HepG2 (cell line): Measurements from ENCODE around the gene ALPK3. TPM values are rescaled to one million over a fixed set of nuclear protein-coding genes. Genes with fewer than 3 reads are reported as not detected.
A peak's percentile ranks its signal among the peaks of the same experiment; 100 is the strongest.

ENCODE experiments used
- ARID4A ChIP-seq: sonication (generic); formaldehyde crosslinking; IDR thresholded peaks from 2 replicates; pipeline ENCODE4 v1.5.0; 2020; ENCODE audit warnings: mild to moderate bottlenecking, missing genetic modification reagents, borderline replicate concordance
- ASH2L ChIP-seq: fragments of 300-600, 200-600 bp; sonication (generic); IDR thresholded peaks from 2 replicates; pipeline ENCODE4 v1.7.0; 2017; ENCODE audit warnings: low read depth, mild to moderate bottlenecking, moderate library complexity, mixed read lengths, low read length; ENCODE audit not compliant: insufficient read length
- CBX2 ChIP-seq, 2 experiments: fragments of 200-600 bp in 1 of 2; sonication (generic); formaldehyde crosslinking in 1 of 2; IDR thresholded peaks; 2 replicates each; pipeline versions ENCODE4 v1.7.0 to v1.8.1; 2018 to 2022; ENCODE audit warnings: low read depth in 2 of 2, low read length in 1 of 2, mild to moderate bottlenecking in 1 of 2, missing genetic modification reagents in 1 of 2
- CREB1 ChIP-seq, 2 experiments: fragments of 450-650 bp in 1 of 2; IDR thresholded peaks; 2 replicates each; pipeline ENCODE4 v1.6.1; 2016 to 2017; ENCODE audit warnings: control low read depth in 1 of 2, mild to moderate bottlenecking in 1 of 2, missing compliant biosample characterization in 1 of 2, missing genetic modification characterization in 1 of 2
- DZIP1 ChIP-seq: sonication (generic); formaldehyde crosslinking; IDR thresholded peaks from 2 replicates; pipeline ENCODE4 v1.5.0; 2020; ENCODE audit warnings: mild to moderate bottlenecking, missing genetic modification reagents
- HIC2 ChIP-seq: sonication (generic); formaldehyde crosslinking; IDR thresholded peaks from 2 replicates; pipeline ENCODE4 v1.9.0; 2022; ENCODE audit warnings: low read depth, missing genetic modification reagents
- JUN ChIP-seq: sonication (generic); formaldehyde crosslinking; IDR thresholded peaks from 2 replicates; pipeline ENCODE4 v1.4.0; 2020; ENCODE audit warnings: mild to moderate bottlenecking, missing genetic modification reagents
- KMT2B ChIP-seq: IDR thresholded peaks from 2 replicates; pipeline ENCODE4 v1.6.1; 2016; ENCODE audit warnings: missing genetic modification reagents, missing compliant biosample characterization
- RAD21 ChIP-seq: fragments of 450-650 bp; formaldehyde crosslinking; IDR thresholded peaks from 2 replicates; pipeline ENCODE4 v1.5.0; 2020; ENCODE audit warnings: mild to moderate bottlenecking
- ZMAT5 ChIP-seq: sonication (generic); formaldehyde crosslinking; IDR thresholded peaks from 2 replicates; pipeline ENCODE4 v1.5.0; 2020; ENCODE audit warnings: mild to moderate bottlenecking, low read depth, missing genetic modification reagents, borderline replicate concordance
- ZNF296 ChIP-seq: sonication (generic); formaldehyde crosslinking; conservative IDR thresholded peaks from 2 replicates; pipeline ENCODE4 v1.5.0; 2020; ENCODE audit warnings: mild to moderate bottlenecking, missing genetic modification reagents
- ZNF441 ChIP-seq: sonication (generic); formaldehyde crosslinking; IDR thresholded peaks from 2 replicates; pipeline ENCODE4 v1.7.0; 2021; ENCODE audit warnings: missing genetic modification reagents, borderline replicate concordance
- ZNF710 ChIP-seq: sonication (generic); formaldehyde crosslinking; IDR thresholded peaks from 2 replicates; pipeline ENCODE4 v1.5.0; 2020; ENCODE audit warnings: mild to moderate bottlenecking, missing genetic modification reagents, borderline replicate concordance
- ZNF713 ChIP-seq: sonication (generic); formaldehyde crosslinking; IDR thresholded peaks from 2 replicates; pipeline ENCODE4 v1.4.0; 2020; ENCODE audit warnings: mild to moderate bottlenecking, missing genetic modification reagents
- polyA plus RNA-seq, 8 experiments: library from polyadenylated mRNA; depleted of rRNA in 3 of 8; stranded (reverse) in 7 of 8; unstranded in 1 of 8; fragments of >200 nt; fragmentation: Illumina TruSeq in 4 of 8; extraction: Trizol in 4 of 8; gene quantifications; 2 replicates each; pipeline versions ENCODE4 v1.2.1 to v1.2.3, GENCODE V29; 2011 to 2016; ENCODE audit warnings: low read depth in 4 of 8, missing spikeins in 1 of 8, mixed read lengths in 1 of 8; ENCODE audit not compliant: insufficient read depth in 1 of 8
- total RNA-seq, 5 experiments: library from RNA; depleted of rRNA; stranded (reverse); fragments of >200 nt; fragmentation: Illumina TruSeq; extraction: Trizol; gene quantifications; 2 replicates each; pipeline ENCODE4 v1.2.3, GENCODE V29; 2016; ENCODE audit warnings: low read depth in 1 of 5

The ALPK3 gene
- total and polyA plus RNA-seq, 2 of the 13 experiments (the other 11 are each of a cell fraction or from before 2014, with no cell fraction given): 0.04 to 0.42 TPM

- no peak for TF ChIP-seq CREB1 (IDR thresholded peaks at IDR 0.05)
- peak; percentile 68 for TF ChIP-seq CREB1 (CRISPR knock-in tag; IDR thresholded peaks at IDR 0.05)
- no peak for TF ChIP-seq ZNF296 (CRISPR knock-in tag)
- TF ChIP-seq ZNF710 (CRISPR knock-in tag): peak; percentile 90; the same call in 1 of the 2 replicates
- no peak for TF ChIP-seq ZMAT5 (CRISPR knock-in tag)
- peak; percentile 89 for TF ChIP-seq HIC2 (CRISPR knock-in tag)
- peak; percentile 50; the same call in 1 of the 2 replicates for TF ChIP-seq ARID4A
- no peak for TF ChIP-seq CBX2 (IDR thresholded peaks at IDR 0.05; ENCODE audit: low read depth, low read length)
- TF ChIP-seq CBX2 (CRISPR knock-in tag; IDR thresholded peaks at IDR 0.05; ENCODE audit: low read depth): no peak
- peak; percentile 73; the same call in 1 of the 2 replicates for TF ChIP-seq ZNF441 (CRISPR knock-in tag)
- TF ChIP-seq DZIP1: no peak
- TF ChIP-seq RAD21: no peak
- no peak for TF ChIP-seq KMT2B
- peak; percentile 53 for TF ChIP-seq ASH2L
- no peak for TF ChIP-seq JUN (CRISPR knock-in tag)
- TF ChIP-seq ZNF713: 0 out of 2 replicates have a peak, but pooled peaks have one; percentile 54
Measured at GRCh38 chr15:84886211-84886983, 69.2 kb downstream of the ALPK3 start (continued).
